GM19351 (cell line): ENCODE data around the gene CETP.

ENCODE experiments used
- ATAC-seq: cut with Tn5 transposase; IDR thresholded peaks from one replicate; pipeline ENCODE4 v1.9.1; 2021; ENCODE audit warnings: mild to moderate bottlenecking, moderate library complexity; ENCODE audit not compliant: unreplicated experiment

CETP gene

GRCh38 chr16:56961851-56962281 is at the start of gene CETP:
TSS of gene CETP (plus strand) at chr16:56961950. CDS start at chr16:56961980, 30 bp downstream.
- no peak for ATAC-seq

- ATAC-seq = no peak
Observed at GRCh38 chr16:56912746-56913708, 48.7 kb upstream of the CETP start.

- ATAC-seq = no peak
Observed at GRCh38 chr16:56914896-56915295, 46.9 kb upstream of the CETP start.

- no peak for ATAC-seq
Observed at GRCh38 chr16:56915336-56916119, 46.2 kb upstream of the CETP start.

- peak; percentile 67 for ATAC-seq
Observed at GRCh38 chr16:56916571-56917403, 45.0 kb upstream of the CETP start.

- no peak for ATAC-seq
Observed at GRCh38 chr16:56918467-56919012, 43.2 kb upstream of the CETP start.

- no peak for ATAC-seq
Observed at GRCh38 chr16:56919099-56919800, 42.5 kb upstream of the CETP start.

GRCh38 chr16:56921571-56921970 is 40.2 kb upstream of the CETP start:
- ATAC-seq = no peak

GRCh38 chr16:56923481-56924091 is 38.2 kb upstream of the CETP start:
- no peak for ATAC-seq

- no peak for ATAC-seq
Observed at GRCh38 chr16:56927471-56927870, 34.3 kb upstream of the CETP start.

- no peak for ATAC-seq
Observed at GRCh38 chr16:56929639-56930038, 32.1 kb upstream of the CETP start.

GRCh38 chr16:56930486-56931270 is 31.1 kb upstream of the CETP start:
- ATAC-seq = no peak

- peak; percentile 37 for ATAC-seq
Observed at GRCh38 chr16:56931271-56931891, 30.4 kb upstream of the CETP start.

GRCh38 chr16:56931892-56932720 is 29.6 kb upstream of the CETP start, which contains the start of gene HERPUD1:
TSS of gene HERPUD1 (plus strand) at chr16:56932142. CDS start at chr16:56932245, 103 bp downstream.
- ATAC-seq = peak; percentile 84

GRCh38 chr16:56932721-56933619 is 28.8 kb upstream of the CETP start:
- no peak for ATAC-seq
